ENCODE data around the gene CEPT1.

The CEPT1 gene

DNA sequence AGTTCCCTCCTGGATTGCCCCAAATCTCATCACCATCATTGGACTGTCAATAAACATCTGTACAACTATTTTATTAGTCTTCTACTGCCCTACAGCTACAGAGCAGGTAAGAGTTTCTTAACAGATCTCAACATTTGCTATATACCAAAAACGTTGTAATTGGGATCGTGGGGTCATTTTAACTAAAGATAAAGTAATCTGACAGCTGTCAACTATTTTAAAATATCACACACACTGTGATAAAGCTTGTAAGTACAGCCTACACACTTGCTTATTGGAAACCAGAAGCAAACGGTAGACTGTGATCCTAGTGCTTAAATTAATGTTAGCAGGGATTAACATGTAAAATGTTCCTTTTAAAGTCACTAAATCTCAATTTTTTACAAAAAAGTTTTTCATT is 7.9 kb downstream of the CEPT1 start:
- DNase-seq, result no peak

DNA sequence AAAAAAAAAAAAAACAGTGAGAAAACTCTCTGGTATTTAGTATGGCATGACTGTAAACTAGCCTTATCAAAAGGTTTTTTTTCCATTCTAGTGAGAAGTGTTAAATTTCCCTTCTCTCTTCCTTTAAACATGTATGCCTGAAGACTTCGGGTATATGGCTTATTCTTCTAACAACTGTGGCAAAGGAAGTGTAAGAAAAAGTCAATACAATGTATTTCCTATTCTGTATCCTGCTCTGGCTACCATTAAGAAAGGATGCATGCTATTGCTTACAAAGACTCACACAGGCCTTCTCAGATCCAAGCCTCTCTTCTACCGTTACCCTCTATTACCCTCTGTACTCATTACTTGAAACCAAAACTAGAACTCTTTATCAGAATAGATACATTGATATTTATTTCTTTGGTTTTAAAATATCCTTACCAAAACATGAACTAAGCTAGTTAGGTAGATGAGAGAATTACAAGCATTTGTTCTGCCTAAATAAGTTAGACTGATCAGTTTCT is 8.4 kb downstream of the CEPT1 start:
- DNase-seq, result no peak

DNA sequence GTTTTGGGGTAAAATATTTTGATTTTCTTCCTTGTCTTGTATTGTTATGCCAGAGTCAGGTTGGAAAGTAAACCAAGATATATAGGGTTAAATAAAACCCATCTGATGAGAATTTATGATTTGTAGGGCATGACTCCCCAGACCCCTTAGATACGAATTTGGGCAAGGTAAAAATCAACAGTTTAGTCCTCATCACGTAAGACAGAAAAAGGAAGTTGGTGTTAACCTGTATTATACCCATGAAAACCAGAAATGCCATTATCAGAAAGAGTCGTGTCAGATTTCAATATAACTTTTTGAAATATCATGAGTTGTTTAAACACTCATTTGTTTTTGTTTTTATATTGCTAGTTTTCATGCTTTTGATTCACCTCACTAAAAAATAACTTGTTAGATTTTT is 11.8 kb downstream of the CEPT1 start:
- DNase-seq, result no peak

DNA sequence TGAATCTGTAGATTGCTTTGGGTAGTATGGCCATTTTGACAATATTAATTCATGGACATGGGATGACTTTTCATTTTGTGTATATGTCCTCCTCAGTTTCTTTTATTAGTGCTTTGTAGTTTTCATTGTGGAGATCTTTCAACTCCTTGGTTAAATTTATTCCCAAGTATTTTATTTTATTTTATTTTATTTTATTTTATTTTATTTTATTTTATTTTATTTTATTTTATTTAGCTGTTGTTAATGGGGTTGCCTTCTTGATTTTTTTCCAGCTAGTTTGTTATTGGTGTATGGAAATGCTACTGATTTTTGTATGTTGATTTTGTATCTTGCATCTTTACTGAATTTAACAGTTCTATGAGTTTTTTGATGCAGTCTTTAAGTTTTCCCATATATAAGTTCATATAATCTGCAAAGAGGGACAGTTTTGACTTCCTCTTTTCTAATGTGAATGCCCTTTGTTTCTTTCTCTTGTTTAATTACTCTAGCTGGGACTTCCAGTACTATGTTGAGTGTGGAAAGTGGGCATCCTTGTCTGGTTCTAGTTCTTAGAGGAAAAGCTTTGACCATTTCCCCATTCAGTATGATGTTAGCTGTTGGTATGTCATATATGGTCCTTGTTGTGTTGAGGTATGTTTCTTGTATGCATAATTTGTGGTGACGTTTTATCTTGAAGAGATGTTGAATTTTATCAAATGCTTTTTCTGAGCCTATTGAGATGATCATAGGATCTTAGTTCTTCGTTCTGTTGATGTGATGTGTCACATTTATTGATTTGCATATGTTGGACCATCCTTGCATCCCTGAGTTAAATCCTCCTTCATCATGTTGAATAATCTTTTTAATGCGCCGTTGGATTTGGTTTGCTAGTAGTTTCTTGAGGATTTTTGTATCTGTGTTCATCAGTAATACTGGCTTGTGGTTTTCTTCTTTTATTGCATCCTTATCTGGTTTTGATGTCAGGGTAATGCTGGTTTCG is 14.3 kb downstream of the CEPT1 start:
- no peak for DNase-seq

DNA sequence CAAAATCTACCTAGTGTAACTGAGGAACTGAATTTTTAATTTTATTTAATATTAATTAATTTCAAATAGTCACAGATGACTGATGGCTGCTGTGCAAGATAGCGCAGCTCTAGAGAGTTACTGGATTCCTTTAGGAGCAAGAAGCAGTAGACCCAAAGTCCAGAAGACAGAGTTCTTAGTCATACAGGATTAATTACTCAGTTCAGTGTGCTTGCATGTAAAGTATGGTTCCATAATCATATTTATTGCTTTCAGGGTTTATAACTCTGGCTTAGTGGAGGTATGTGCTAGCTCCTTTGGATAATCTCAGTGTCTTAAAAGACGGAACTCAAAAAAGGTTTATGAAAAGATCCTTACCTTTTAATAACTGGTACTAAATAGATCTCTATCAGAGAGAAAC is 17.4 kb downstream of the CEPT1 start:
- DNase-seq, result no peak

DNA sequence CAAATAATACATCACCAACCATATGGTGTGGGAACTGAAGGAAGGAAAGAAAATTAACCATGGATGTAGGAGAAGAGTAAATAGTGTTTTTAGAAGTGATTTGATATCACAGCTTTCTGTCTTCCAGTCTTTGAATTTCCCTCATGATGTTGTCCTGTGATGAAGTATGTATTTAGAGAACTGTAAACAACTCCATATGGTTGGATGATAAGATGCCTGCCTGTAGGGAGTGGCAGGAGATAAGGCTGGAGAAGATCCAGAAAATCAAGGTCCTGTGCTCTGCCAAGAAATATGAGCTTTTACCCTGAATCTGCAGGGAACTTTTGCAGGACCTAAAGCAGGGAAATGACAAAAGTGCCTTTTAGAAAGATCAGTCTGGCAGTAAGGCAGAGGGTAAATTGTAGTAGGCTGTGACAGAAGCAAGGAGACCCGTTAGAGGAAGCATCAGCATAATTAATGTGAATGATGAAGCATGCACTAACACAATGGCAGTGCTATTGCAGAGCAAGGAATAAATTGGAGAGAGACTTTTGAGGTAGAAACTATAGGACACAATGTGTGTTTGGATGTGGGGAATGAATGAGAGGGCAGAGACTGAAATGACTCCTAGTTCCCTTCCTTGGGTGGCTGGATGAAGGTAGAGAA is 21.9 kb downstream of the CEPT1 start:
- no peak for DNase-seq

DNA sequence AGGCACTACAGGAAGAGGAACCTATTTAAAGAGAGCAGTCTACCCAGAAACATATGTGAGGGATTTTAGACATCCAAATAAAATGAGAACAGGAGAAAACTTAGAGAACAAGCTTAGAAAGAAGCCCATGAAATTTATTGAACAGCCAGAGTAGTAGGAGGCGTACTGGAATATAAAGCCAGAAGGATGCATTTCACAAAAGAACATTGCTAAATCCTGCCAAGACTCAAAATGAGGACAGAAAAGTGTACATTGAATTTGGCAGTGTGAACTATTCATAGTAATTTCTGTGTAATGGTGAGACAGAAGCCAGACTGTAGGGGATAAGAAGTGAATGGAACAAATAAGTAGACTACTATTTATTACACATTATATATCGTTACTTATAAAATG is 22.5 kb downstream of the CEPT1 start:
- DNase-seq, result no peak

DNA sequence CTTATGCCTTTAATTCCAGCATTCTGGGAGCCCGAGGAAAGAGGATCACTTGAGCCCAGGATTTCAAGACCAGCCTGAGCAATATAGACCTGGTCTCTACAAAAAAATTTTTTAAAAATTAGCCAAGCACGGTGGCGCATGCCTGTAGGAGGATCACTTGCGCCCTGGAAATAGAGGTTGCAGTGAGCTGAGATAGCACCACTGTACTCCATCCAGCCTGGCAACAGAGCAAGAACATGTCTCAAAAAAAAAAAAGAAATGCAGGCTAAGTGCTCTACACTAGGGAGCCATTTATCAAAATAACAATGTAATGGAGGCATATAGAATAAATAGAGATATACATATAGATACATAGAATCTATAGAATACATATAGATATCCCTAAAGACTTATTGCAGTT is 23.3 kb downstream of the CEPT1 start:
- DNase-seq, result no peak

DNA sequence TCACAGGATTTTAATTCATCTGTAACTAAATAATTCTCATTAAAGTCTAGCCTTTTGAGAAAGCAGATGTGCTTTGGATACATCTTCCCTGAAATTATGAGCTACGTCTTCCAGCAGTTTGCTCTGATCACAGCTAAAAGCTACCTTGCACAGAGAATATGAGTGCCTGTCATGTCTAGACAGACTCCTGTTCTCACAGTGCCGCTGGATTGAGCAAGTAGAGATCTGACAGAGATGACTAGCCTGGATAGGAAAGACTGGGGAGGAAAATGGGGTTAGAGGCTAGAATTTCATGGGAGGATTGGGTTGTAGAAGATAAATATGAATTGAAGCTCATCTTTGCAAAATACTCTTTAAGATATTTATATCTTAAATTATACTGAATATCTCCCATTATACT is 24.1 kb downstream of the CEPT1 start:
- no peak for DNase-seq

GRCh38 chr1:111172463-111172862 is 32.4 kb downstream of the CEPT1 start:
- DNase-seq, result no peak

DNA sequence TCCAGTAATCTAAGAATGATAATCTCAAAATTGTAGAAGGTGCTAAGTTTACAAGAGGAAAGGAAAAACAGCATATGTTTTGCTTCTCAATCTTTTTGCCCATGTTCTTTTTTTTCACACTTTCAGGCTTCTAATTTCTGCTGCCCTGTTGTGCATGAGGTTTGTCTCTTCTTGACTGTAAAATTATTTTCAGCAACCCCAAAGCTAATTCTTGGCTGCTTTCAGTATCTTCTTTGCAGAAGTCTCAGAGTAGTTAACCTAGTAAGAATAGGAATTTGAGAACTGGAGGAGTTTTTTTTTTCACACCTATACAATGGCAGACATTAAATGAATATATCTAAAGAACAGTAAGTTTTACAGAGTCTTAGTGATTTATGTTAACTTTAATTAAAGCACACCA is 34.0 kb downstream of the CEPT1 start:
- DNase-seq, result no peak

GRCh38 chr1:111175349-111175748 is 35.3 kb downstream of the CEPT1 start:
- no peak for DNase-seq

DNA sequence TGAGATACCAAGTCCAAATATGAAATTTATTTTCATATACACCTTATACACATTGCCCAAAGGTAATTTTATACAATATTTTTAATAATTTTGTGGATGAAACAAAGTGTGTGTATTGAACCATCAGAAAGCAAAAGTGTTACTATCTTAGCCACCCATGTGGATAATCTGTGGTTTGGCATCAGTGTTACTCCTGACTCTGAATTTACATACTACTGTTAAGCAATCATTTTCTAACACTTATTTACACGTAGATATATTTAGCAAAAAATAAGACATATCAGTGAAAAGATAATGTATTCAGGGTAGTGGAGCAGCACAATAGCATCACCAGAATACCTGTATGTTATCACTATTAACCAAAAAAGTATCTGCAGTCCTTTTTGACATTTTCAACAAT is 36.7 kb downstream of the CEPT1 start:
- DNase-seq, result no peak

- no peak for DNase-seq
Measured at GRCh38 chr1:111179968-111180533, 40.0 kb downstream of the CEPT1 start.

DNA sequence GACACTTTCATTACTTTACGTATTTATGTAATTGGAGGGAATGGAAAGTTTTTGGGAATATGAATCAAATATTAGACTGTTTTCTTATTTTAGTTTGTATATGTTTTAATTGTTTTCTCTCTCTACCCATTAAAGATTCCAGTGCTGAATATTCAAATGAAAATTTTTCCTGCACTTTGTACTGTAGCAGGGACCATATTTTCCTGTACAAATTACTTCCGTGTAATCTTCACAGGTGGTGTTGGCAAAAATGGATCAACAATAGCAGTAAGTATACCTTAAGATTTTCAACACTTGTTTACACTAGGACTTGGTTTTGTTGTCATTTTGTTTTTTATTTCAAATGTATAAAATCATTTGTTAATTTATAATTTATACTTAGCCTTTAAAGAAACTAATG is 42.0 kb downstream of the CEPT1 start:
- no peak for DNase-seq

GRCh38 chr1:111183308-111184069 is 43.5 kb downstream of the CEPT1 start:
- DNase-seq, result no peak

DNA sequence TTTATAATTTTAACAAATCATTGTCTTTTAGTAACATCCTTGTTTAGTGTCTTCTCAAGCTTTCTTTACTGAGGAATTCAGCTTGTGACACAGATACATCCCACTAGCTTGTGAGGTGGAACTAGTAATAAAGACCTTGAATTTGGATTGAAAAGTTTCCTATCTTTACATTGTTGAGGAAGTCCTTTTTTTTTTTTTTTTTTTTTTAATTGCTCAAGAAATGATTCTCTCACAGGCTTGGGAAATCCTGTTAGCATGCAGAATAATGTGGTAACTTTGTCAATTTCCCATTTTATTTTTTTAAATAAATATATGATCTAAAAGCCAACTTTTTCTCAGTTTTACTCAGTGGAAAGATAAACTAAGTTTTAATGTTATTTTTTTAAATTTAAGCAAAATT is 44.6 kb downstream of the CEPT1 start:
- DNase-seq, result no peak

GRCh38 chr1:111190931-111191451 is 51.0 kb downstream of the CEPT1 start:
- no peak for DNase-seq

DNA sequence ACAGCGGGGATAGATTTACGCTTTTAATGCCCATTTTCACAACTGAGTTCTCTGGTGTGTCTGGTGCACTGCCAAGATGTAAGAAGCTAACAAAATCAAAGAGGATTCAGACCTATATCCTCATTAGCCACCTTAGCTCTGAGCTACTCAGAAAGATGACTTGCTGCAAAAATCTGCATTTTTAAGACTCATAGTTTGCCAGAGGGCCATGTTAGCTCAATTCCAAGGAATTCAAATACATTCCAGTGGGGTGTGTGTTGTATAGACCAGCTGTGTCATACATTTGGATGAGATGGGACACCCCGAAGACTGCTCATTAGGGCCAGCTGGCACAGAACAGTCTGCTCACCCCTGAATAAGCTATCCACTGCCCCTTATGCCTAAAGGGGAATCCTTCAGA is 51.5 kb downstream of the CEPT1 start:
- DNase-seq, result no peak

GRCh38 chr1:111192074-111192473 is 52.1 kb downstream of the CEPT1 start:
- no peak for DNase-seq

DNA sequence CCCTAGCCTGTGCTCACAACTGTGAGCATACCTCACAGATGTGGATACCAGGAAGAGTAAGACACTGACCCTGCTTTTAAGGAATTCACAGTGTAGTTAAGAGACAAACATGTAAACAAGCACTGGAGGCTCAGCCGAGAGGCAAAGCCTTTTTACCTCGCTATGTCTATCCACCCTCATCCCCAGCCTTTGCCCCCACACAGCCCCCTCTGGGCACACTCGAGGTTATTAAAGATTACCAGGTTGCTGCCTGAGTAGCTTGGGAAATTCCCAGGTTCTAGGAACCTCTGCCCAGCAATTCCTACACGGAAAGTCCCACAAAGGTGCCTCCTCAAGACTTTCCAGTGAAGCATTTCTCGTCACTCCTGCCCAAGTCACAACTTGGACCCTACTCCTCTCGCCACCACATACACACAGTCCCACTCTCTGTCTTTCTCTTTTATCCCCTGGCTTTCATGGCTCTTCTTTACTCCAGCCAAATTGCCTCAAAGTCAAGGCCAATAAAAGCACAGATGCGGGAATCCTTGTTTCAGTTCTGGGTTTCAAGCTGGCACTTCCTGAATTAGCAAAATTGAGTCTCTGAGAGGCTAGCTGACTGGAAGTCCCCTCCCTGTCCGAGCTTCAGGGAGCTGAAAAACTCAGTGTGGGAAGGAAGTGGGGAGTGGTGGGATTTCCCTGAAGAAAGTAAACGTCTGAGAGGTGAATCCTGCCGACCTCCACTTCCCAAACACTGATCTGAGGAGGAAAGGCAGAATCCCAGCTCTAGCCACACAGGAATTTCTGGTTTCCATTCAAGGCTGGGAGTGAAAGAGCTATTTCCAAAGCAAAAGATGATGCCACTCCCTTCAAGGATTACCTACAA is 52.9 kb downstream of the CEPT1 start:
- no peak for DNase-seq
